Activated naive CD4-positive, alpha-beta T cell treated with anti-CD3 and anti-CD28 coated beads, Interleukin-2, amount 50 U/mL, for 72 hours (primary cell): ENCODE measurements around the gene ILKAP. TPM values are rescaled to one million over a fixed set of nuclear protein-coding genes. Genes with fewer than 3 reads are reported as not detected.

Experiments
- ATAC-seq, 2 donors: fragments of 150-1000 bp; cut with Tn5 transposase; 2 replicates each; pipeline ENCODE4 v1.10.0; 2021; ENCODE audit warnings: mild to moderate bottlenecking in 2 of 2, moderate library complexity in 2 of 2
- DNase-seq, 2 donors: peaks; one replicate each; pipeline ENCODE4 v3.0.0; 2021 to 2022; ENCODE audit warnings: low spot score in 2 of 2
- H3K27ac Mint-ChIP-seq, 2 donors: one replicate each; pipeline ENCODE4 v1.8.0; 2022; ENCODE audit warnings: mild to moderate bottlenecking in 2 of 2, mixed read lengths in 2 of 2
- H3K36me3 Mint-ChIP-seq, 2 donors: one replicate each; pipeline ENCODE4 v1.8.0; 2022; ENCODE audit warnings: mixed read lengths in 2 of 2
- H3K9me3 Mint-ChIP-seq, 2 donors: one replicate each; pipeline ENCODE4 v1.8.0; 2022; ENCODE audit warnings: mixed read lengths in 2 of 2
- total RNA-seq, 2 donors: library from RNA; stranded (reverse); gene quantifications; one replicate each; pipeline ENCODE4 v1.2.3, GENCODE V29; 2022

Gene ILKAP
- total RNA-seq, 2 donors from 2014 or later = 40.7 to 64.8 TPM

- Mint-ChIP-seq H3K36me3 (no peaks in the 10 kb centered on the region), H3K9me3 (no peaks in the 10 kb centered on the region), H3K27ac (no peak overlapping the region)
- ATAC-seq = no peak
- DNase-seq = no peak
These were observed 63.5 kb downstream of the ILKAP start for GRCh38 chr2:238140040-238140439.

GRCh38 chr2:238139196-238140039 is 64.1 kb downstream of the ILKAP start:
- DNase-seq (peak in 1 of 2 donors; percentile 68), ATAC-seq (peak; percentile 30 to 65)
- Mint-ChIP-seq H3K27ac (no peak overlapping the region), H3K9me3 (no peaks in the 10 kb centered on the region), H3K36me3 (no peaks in the 10 kb centered on the region)

- Mint-ChIP-seq H3K9me3 (no peaks in the 10 kb centered on the region), H3K27ac (no peak within 1 kb of the TSS), H3K36me3 (no peaks in the 10 kb centered on the region)
- DNase-seq = no peak
- ATAC-seq = no peak
These were observed 64.9 kb downstream of the ILKAP start, which contains the start of gene KLHL30 for GRCh38 chr2:238138331-238139195. Gene KLHL30 (plus strand): TSS chr2:238138668. CDS start chr2:238140755, 2,087 bp downstream.

- H3K9me3 Mint-ChIP-seq = no peaks in the 10 kb centered on the region
- no peak for DNase-seq
These were observed 65.6 kb downstream of the ILKAP start for GRCh38 chr2:238137885-238138284.

GRCh38 chr2:238136820-238137537 is 66.5 kb downstream of the ILKAP start:
- Mint-ChIP-seq H3K9me3 (no peaks in the 10 kb centered on the region), H3K36me3 (no peaks in the 10 kb centered on the region), H3K27ac (no peak overlapping the region)
- DNase-seq (no peak), ATAC-seq (no peak)

More at GRCh38 chr2:238137885-238138284, 65.6 kb downstream of the ILKAP start:
- no peaks in the 10 kb centered on the region for H3K36me3 Mint-ChIP-seq
- H3K27ac Mint-ChIP-seq = no peak overlapping the region
- ATAC-seq = no peak

- Mint-ChIP-seq H3K9me3 (no peaks in the 10 kb centered on the region), H3K36me3 (no peaks in the 10 kb centered on the region), H3K27ac (no peak overlapping the region)
- ATAC-seq = no peak
- no peak for DNase-seq
These were observed 67.8 kb downstream of the ILKAP start for GRCh38 chr2:238135601-238136150.

GRCh38 chr2:238134393-238134785 is 69.1 kb downstream of the ILKAP start:
- ATAC-seq = no peak
- H3K9me3 Mint-ChIP-seq = no peaks in the 10 kb centered on the region
- H3K27ac Mint-ChIP-seq = no peak overlapping the region
- H3K36me3 Mint-ChIP-seq = no peaks in the 10 kb centered on the region
- DNase-seq = no peak

- ATAC-seq = no peak
- H3K27ac Mint-ChIP-seq = peak overlapping the region in 1 of 2 donors; percentile 68
- H3K36me3 Mint-ChIP-seq = no peaks in the 10 kb centered on the region
- DNase-seq = no peak
- H3K9me3 Mint-ChIP-seq = no peaks in the 10 kb centered on the region
These were observed 69.7 kb downstream of the ILKAP start for GRCh38 chr2:238133499-238134392.

GRCh38 chr2:238132463-238133450 is 70.7 kb downstream of the ILKAP start:
- H3K36me3 Mint-ChIP-seq = no peaks in the 10 kb centered on the region
- H3K9me3 Mint-ChIP-seq = no peaks in the 10 kb centered on the region
- no peak overlapping the region for H3K27ac Mint-ChIP-seq
- DNase-seq = no peak
- no peak for ATAC-seq

- H3K36me3 Mint-ChIP-seq = no peaks in the 10 kb centered on the region
- H3K9me3 Mint-ChIP-seq = no peaks in the 10 kb centered on the region
- DNase-seq (no peak), ATAC-seq (no peak)
- no peak overlapping the region for H3K27ac Mint-ChIP-seq
These were observed 71.6 kb downstream of the ILKAP start for GRCh38 chr2:238131761-238132462.

GRCh38 chr2:238130696-238131628 is 72.5 kb downstream of the ILKAP start:
- no peaks in the 10 kb centered on the region for H3K36me3 Mint-ChIP-seq
- ATAC-seq (no peak), DNase-seq (no peak)
- no peak overlapping the region for H3K27ac Mint-ChIP-seq
- H3K9me3 Mint-ChIP-seq = no peaks in the 10 kb centered on the region

- H3K27ac Mint-ChIP-seq = no peak overlapping the region
- no peaks in the 10 kb centered on the region for H3K36me3 Mint-ChIP-seq
- H3K9me3 Mint-ChIP-seq = no peaks in the 10 kb centered on the region
- ATAC-seq (no peak), DNase-seq (no peak)
These were observed 73.3 kb downstream of the ILKAP start for GRCh38 chr2:238130111-238130695.
